ENCODE results near the gene SH3GL1. TPM values are rescaled to one million over a fixed set of nuclear protein-coding genes. Genes with fewer than 3 reads are reported as not detected.
"Not testable (repeated sequence)": the region's sequence is repeated elsewhere in the genome, so short reads cannot be mapped to it uniquely, and the experiment has no call there.

Gene SH3GL1
- total RNA-seq, 1 donor from 2014 or later = 56.8 TPM

DNA sequence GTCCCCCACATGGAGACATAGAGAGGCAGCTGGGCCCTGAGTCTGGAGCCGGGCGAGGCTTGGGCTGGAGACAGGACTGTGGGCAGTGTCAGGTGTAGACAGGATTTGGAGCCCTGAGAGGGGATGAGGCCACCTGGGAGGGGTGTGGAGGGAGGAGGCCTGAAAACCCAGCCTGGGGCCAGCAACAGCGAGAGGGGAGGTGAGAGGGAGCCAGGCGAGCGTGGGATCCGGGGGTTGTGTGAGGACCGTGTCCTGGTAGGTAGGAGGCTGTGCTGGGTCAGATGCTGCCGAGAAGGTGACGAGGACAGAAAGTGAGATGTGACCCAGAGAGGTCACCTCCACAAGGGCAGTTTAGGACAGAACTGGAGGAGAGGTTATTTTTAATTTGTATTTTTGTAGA, 49.6 kb downstream of the SH3GL1 start:
- DNase-seq = no peak
- no peaks in the 10 kb centered on the region for H3K27me3 Mint-ChIP-seq
- no peak overlapping the region for H3K27ac Mint-ChIP-seq
- intact Hi-C loops (cut with micrococcal nuclease) = no loop called here
- peaks cover 13% of the 10 kb centered on the region for H3K36me3 Mint-ChIP-seq (ENCODE audit: low read depth)
- H3K4me3 Mint-ChIP-seq = no peak overlapping the region
- H3K9me3 Mint-ChIP-seq = no peaks in the 10 kb centered on the region
- peaks cover 2% of the 10 kb centered on the region for H3K4me1 Mint-ChIP-seq

DNA sequence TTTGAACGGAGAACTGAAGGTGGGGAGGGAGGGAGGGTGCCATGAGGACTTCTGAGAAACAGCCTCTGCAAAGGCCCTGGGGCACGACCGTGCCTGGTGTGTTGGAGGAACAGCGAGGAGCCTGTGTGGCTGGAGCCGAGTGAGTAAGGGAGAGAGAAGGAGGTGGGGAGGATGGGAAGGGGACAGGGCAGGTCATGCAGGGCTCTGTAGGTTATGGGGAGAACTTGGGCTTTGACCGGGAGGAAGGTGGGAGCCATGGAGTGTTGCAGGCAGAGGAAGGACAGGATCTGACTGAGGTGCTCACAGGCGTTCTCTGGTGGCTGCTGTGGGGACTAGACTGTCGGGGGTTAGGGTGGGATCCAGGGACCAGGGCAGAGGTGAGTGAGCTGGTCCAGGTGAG, 50.2 kb downstream of the SH3GL1 start:
- Mint-ChIP-seq H3K27me3 (no peaks in the 10 kb centered on the region), H3K4me3 (no peak overlapping the region), H3K36me3 (ENCODE audit: low read depth) (peaks cover 15% of the 10 kb centered on the region), H3K27ac (no peak overlapping the region), H3K9me3 (no peaks in the 10 kb centered on the region), H3K4me1 (peaks cover 2% of the 10 kb centered on the region)
- DNase-seq = no peak
- intact Hi-C loops (cut with micrococcal nuclease) = no loop called here

DNA sequence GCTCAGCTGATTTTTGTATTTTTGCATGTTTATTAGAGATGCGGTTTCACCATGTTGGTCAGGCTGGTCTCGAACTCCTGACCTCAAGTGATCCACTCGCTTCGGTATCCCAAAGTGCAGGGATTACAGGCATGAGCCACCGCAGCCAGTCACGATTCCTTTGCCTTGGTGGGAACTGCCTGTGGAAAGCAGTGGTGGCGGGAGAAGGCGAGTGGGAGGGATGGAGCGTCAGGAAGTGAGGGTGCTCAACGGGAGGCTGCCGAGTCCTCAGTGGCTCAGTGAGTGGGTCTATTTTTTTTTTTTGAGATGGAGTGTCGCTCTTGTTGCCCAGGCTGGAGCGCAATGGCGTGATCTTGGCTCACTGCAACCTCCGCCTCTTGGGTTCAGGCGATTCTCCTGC, 51.1 kb downstream of the SH3GL1 start:
- not testable (repeated sequence) for H3K4me3 Mint-ChIP-seq, H3K9me3 Mint-ChIP-seq

DNA sequence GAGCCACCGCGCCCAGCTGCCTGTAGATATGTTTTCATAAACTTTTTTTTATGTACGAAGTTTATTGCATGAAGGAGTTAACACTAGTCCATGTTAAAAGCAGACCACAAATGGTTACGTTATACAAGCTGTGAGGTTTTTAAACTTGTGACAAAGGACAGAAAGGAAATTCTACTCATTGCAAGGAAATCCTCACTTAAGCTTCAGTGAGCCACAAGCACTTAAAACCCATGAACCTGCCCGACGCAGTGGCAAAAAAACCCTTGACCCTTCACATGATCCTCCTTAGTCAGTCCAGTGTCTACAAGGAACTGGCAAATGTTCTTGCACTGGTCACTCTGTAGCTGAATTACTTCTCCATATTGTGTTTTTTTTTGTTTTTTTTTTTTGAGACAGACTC, 52.8 kb downstream of the SH3GL1 start:
- Mint-ChIP-seq H3K27ac (no peak overlapping the region), H3K4me1 (peaks cover 5% of the 10 kb centered on the region), H3K9me3 (no peaks in the 10 kb centered on the region), H3K27me3 (no peaks in the 10 kb centered on the region), H3K36me3 (ENCODE audit: low read depth) (peaks cover 12% of the 10 kb centered on the region), H3K4me3 (no peak overlapping the region)
- intact Hi-C loops (cut with micrococcal nuclease) = no loop called here
- DNase-seq = no peak

More for the DNA sequence above, 51.1 kb downstream of the SH3GL1 start:
- H3K27me3 Mint-ChIP-seq; H3K4me1 Mint-ChIP-seq; DNase-seq; intact Hi-C loops (cut with micrococcal nuclease); H3K27ac Mint-ChIP-seq: not testable (repeated sequence)
- H3K36me3 Mint-ChIP-seq (ENCODE audit: low read depth) = peaks cover 15% of the 10 kb centered on the region

DNA sequence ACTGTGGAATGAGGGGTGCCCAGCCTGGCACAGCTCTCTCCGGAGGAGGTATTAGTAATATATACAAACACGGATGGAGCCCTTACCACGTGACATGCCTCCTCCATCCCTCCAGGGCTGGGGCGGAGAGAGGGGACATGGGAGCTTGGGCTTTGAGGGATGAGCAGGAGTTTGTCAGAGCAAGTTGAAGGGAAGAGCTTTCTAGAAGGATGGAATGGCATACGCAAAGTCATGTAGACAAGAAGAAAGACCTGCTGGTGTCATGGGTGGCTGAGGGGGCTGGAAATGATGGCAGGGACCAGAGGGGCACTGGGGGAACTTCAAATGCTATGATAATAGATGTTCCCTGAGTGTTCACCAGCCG, 54.3 kb downstream of the SH3GL1 start:
- Mint-ChIP-seq H3K4me3 (no peak overlapping the region), H3K4me1 (peaks cover 7% of the 10 kb centered on the region), H3K9me3 (no peaks in the 10 kb centered on the region), H3K27ac (no peak overlapping the region), H3K27me3 (no peaks in the 10 kb centered on the region), H3K36me3 (ENCODE audit: low read depth) (peaks cover 12% of the 10 kb centered on the region)
- no peak for DNase-seq
- intact Hi-C loops (cut with micrococcal nuclease) = no loop called here

DNA sequence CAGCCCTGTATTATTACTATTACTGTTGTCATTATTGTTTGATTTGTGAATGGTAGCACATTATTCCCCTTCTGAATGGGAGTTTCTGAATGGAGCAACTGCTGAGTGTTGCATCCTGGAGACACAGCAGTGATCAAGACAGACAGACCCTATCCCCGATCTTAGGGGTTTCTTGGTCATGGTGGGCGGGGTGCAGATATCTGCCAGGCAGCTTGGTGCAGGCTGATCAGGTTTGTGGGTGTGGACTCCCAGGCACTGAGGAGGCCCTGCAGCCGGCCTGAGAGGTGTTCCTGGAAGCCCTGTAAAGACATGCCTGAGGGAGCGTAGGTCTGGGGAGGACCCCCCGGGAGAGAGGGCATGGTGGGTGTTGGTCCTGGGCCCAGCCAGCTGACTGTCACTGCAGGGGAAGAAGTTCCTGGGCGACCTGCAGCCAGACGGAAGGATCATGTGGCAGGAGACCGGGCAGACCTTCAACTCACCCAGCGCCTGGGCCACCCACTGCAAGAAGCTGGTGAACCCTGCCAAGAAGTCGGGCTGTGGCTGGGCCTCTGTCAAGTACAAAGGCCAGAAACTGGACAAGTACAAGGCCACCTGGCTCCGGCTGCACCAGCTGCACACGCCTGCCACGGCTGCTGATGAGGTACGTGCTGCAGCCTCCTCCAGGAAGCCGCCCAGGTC, 54.9 kb downstream of the SH3GL1 start:
- no peak for DNase-seq
- Mint-ChIP-seq H3K27ac (no peak overlapping the region), H3K4me1 (peaks cover 7% of the 10 kb centered on the region), H3K9me3 (no peaks in the 10 kb centered on the region), H3K27me3 (no peaks in the 10 kb centered on the region), H3K4me3 (peak overlapping the region; percentile 26), H3K36me3 (ENCODE audit: low read depth) (peaks cover 11% of the 10 kb centered on the region)
- intact Hi-C loops (cut with micrococcal nuclease) = no loop called here

DNA sequence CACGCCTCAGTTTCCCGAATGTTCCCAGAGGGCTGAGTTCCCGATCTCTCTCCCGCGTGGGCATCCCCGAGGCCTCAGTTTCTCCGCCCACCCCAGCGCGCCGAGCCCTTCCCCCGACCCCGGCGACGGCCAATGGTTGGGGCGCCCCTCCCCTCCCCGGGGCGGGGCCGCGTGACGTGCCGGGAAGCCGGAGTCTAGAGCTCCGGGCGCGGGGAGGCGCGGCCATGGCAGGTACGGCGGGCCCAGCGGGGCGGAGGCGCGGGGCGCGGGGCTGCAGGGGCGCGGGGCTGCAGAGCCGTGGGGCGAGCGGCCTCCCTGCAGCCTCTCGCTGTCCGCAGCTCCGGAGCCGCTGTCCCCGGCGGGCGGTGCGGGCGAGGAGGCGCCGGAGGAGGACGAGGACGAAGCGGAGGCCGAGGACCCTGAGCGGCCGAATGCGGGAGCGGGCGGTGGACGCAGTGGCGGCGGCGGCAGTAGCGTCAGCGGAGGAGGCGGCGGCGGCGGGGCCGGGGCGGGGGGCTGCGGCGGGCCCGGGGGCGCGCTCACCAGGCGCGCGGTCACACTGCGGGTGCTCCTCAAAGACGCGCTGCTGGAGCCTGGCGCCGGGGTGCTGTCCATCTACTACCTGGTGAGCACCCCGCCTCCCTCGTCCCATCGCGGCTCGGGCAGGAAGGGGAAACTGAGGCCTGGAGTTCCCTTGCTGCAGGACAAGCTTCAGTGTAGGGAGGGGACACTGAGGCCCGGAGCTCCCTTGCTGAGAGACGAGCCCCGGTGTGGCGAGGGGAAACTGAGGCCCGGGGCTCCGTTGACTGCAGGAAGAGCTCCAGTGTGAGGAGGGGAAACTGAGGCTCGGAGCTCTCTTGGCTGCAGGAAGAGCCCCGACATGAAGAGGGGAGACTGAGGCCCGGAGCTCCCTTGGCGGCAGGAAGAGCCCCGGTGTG, 56.7 kb downstream of the SH3GL1 start, which contains the start of gene MPND:
Gene MPND, plus strand, starts transcription at position 193 of the 938 bp plus-strand sequence. Its CDS starts 32 bp downstream, at position 225.
- Mint-ChIP-seq H3K36me3 (ENCODE audit: low read depth) (peaks cover 8% of the 10 kb centered on the region), H3K27me3 (no peaks in the 10 kb centered on the region), H3K4me3 (peak within 1 kb of the TSS; percentile 93), H3K9me3 (no peaks in the 10 kb centered on the region), H3K27ac (peak within 1 kb of the TSS; percentile 95), H3K4me1 (peaks cover 13% of the 10 kb centered on the region)
- intact Hi-C loops (cut with micrococcal nuclease) = loop anchor here (1.0 to 5.0 kb wide), 3 partner anchors 39 to 379 kb away; partner anchors contain the start of genes DPP9, FSD1 and YJU2
- DNase-seq = peak; percentile 99

DNA sequence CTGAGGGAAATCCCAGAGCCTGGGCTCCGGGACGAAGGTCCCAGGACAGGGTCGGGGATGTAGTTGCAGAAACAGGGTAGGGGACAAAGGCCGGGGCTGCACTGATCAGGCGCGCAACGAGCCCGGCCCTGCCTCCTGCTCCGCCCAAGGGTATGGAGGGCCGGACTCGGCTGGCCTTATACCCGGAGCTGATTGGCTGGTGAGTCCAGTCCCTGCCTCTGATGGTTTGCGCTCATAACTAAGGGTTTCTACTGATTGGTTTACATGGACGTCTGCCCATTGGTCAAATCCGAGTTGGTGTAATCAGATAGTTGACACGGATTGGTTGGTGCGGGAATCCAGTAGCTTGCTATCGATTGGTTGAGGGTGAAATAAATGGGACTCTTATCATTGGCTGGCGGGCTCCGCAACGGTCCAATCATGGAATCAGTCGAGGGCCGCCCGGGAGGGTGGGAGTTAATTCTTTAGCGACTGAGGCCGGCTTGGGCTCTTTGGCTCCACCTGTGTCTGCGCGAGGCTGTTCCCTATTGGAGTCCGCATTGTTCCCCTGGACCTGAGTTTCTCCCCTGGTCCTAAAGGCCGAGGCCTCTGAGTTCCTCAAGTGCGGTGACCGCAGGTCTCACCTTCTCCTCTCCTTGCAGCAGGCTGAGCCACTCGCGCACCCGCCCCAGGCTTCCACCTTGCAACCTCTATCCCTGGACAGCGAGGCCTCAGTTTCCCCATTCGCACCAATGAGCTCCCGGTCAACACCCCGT, 57.6 kb downstream of the SH3GL1 start:
- peaks cover 20% of the 10 kb centered on the region for H3K4me1 Mint-ChIP-seq
- no peaks in the 10 kb centered on the region for H3K9me3 Mint-ChIP-seq
- peaks cover 8% of the 10 kb centered on the region for H3K36me3 Mint-ChIP-seq (ENCODE audit: low read depth)
- intact Hi-C loops (cut with micrococcal nuclease) = loop anchor here (1.0 to 5.0 kb wide), 5 partner anchors 14 to 380 kb away; partner anchors contain the start of genes CHAF1A, DPP9, FSD1 and YJU2
- H3K4me3 Mint-ChIP-seq = peak overlapping the region; percentile 93
- no peaks in the 10 kb centered on the region for H3K27me3 Mint-ChIP-seq
- peak overlapping the region; percentile 95 for H3K27ac Mint-ChIP-seq
- DNase-seq = peak; percentile 98

DNA sequence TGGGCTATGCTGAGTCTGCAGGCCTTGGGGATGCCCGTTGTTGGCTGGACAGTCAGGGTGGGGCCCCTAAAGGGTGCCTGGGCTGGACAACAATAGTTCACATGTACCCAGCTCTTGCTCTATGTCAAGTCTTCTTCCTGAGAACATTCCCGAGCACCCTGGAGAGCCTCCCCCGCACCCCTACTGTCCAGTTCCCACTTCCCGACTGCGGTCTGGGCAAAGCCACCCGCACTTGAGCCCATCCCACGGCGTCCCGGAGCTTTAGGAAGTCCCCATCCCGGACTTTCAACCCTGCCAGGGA, 58.1 kb downstream of the SH3GL1 start:
- Mint-ChIP-seq H3K9me3 (no peaks in the 10 kb centered on the region), H3K4me1 (peaks cover 21% of the 10 kb centered on the region), H3K27me3 (no peaks in the 10 kb centered on the region), H3K36me3 (ENCODE audit: low read depth) (peaks cover 8% of the 10 kb centered on the region), H3K4me3 (peak overlapping the region; percentile 93), H3K27ac (peak overlapping the region; percentile 95)
- DNase-seq = no peak
- intact Hi-C loops (cut with micrococcal nuclease) = loop anchor here (1.0 to 5.0 kb wide), 4 partner anchors 14 to 380 kb away; partner anchors contain the start of genes CHAF1A, DPP9 and YJU2

DNA sequence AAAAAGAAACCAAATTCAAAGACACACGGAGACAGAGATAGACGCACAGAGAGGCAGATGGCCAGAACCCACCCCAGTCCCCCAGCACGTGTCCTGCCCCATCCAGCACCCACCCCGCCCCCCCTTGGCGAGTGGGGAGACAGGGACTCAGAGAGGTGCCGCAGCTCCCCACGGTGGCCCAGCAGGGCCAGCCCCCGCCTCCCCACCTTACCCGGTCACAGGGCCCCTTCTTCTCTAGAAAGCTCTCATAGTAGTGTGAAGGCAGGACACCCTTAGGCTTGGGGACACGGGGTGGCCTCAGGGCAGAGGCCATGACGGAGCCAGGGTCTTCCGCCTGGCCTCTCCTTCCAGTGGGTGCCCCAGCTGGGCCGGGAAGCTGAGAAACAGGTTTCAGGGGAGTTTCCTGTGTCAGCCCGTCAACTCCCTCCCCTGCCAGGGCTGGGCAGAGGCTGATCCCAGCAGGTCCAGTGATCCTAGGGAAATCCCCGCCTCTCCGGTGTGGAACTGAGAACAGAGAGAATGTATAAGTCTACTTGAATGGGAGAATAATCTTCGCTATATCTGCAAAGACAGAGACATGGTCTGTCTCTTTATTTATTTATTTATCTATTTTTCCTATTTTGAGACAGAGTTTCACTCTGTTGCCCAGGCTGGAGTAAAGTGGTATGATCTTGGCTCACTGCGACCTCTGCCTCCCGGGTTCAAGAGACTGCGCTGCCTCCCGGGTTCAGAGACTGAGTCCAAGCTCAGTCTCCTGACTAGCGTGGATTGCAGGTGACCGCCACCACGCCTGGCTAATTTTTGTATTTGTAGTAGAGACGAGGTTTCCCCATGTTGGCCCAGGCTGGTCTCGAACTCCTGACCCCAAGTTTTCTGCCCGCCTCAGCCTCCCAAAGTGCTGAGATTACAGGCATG, 61.6 kb downstream of the SH3GL1 start, which contains the start of gene STAP2:
Gene STAP2, minus strand, starts transcription at position 387 of the 915 bp plus-strand sequence. Its CDS starts 74 bp downstream, at position 313.
- H3K27me3 Mint-ChIP-seq = no peaks in the 10 kb centered on the region
- intact Hi-C loops (cut with micrococcal nuclease) = no loop called here
- H3K27ac Mint-ChIP-seq = peak within 1 kb of the TSS; percentile 90
- DNase-seq = peak; percentile 75
- peaks cover 15% of the 10 kb centered on the region for H3K9me3 Mint-ChIP-seq
- H3K36me3 Mint-ChIP-seq (ENCODE audit: low read depth) = peaks cover 16% of the 10 kb centered on the region
- H3K4me3 Mint-ChIP-seq = peak within 1 kb of the TSS; percentile 89
- peaks cover 24% of the 10 kb centered on the region for H3K4me1 Mint-ChIP-seq

DNA sequence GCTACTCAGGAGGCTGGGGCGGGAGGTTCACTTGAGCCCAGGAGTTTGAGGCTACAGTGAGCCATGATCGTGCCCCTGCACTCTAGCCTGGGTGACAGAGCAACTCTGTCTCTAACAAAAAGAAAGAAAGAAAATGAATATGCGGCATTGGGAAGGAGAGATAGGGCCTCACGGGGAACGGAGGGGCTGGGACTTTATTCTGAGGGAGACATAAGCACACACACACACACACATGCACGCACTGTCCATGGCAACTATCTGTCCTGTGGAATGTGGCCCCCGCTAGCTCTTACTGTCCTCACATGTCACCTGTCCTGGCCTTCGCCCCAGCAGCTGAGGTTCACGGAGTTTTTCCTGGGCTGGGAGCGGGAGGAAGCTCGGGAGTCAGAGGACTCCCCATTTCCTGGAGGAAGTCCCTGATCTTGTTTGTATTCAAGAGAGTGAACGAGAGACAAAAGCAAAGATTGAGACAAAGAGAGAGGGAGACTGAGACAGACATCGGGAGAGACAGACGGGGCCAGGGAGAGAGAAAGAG, 62.4 kb downstream of the SH3GL1 start:
- peak overlapping the region; percentile 89 for H3K4me3 Mint-ChIP-seq
- no peaks in the 10 kb centered on the region for H3K27me3 Mint-ChIP-seq
- intact Hi-C loops (cut with micrococcal nuclease) = no loop called here
- peaks cover 24% of the 10 kb centered on the region for H3K4me1 Mint-ChIP-seq
- DNase-seq = peak; percentile 71
- H3K36me3 Mint-ChIP-seq (ENCODE audit: low read depth) = peaks cover 16% of the 10 kb centered on the region
- H3K27ac Mint-ChIP-seq = peak overlapping the region; percentile 90
- H3K9me3 Mint-ChIP-seq = peaks cover 15% of the 10 kb centered on the region

DNA sequence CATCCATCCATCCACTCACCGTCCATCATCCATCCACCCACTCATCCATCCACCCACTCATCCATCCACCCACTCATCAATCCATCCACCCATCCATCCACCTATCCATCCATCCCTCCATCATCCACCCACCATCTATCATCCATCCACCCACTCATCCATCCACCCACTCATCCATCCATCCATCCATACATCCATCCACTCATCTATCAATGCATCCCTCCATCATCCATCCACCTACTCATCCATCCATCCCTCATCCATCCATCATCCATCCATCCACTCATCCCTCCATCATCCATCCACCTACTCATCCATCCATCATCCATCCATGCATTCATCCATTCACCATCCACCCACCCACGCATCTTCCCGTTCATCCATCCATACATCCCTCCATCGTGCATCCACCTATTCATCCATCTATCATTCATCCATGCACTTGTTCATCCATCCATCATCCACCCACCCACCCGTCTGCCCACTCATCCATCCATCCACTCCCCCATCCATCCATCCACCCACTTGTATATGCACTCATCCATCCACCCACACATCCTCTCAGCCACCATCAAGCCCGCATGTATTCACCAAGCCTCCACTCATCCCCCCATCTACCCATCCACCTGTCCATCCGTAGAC, 65.3 kb downstream of the SH3GL1 start:
- no peak for DNase-seq
- H3K9me3 Mint-ChIP-seq = peaks cover 15% of the 10 kb centered on the region
- intact Hi-C loops (cut with micrococcal nuclease) = no loop called here
- H3K4me3 Mint-ChIP-seq = no peak overlapping the region
- H3K4me1 Mint-ChIP-seq = peaks cover 19% of the 10 kb centered on the region
- H3K27me3 Mint-ChIP-seq = no peaks in the 10 kb centered on the region
- H3K36me3 Mint-ChIP-seq (ENCODE audit: low read depth) = peaks cover 16% of the 10 kb centered on the region
- H3K27ac Mint-ChIP-seq = no peak overlapping the region

Measured in activated CD4-positive, alpha-beta T cell treated with anti-CD3 and anti-CD28 coated beads, Interleukin-2, amount 10 ng/mL, durations not matched to agents 24 days and 14 days (primary cell).